Measurements from ENCODE around the gene SFTPA1. TPM values are rescaled to one million over a fixed set of nuclear protein-coding genes. Genes with fewer than 3 reads are reported as not detected.
"Not testable (repeated sequence)": the region's sequence is repeated elsewhere in the genome, so short reads cannot be mapped to it uniquely, and the experiment has no call there.

SFTPA1 gene
- total RNA-seq, 1 donor from 2014 or later: not detected

GRCh38 chr10:79628988-79629954 lies 18.5 kb downstream of the SFTPA1 start:
- Mint-ChIP-seq H3K27me3 (peaks cover 10% of the 10 kb centered on the region), H3K4me1 (no peaks in the 10 kb centered on the region), H3K9me3 (peaks cover 10% of the 10 kb centered on the region), H3K36me3 (ENCODE audit: low read depth) (no peaks in the 10 kb centered on the region), H3K27ac (no peak overlapping the region), H3K4me3 (no peak overlapping the region)
- POLR2A ChIA-PET: no interaction called here
- DNase-seq (no peak), ATAC-seq (ENCODE audit: low read depth) (no peak)
- TF ChIP-seq CTCF (IDR thresholded peaks at IDR 0.05): no peak
- intact Hi-C loops (cut with micrococcal nuclease): no loop called here
- CTCF ChIA-PET: no interaction called here

- peaks cover 10% of the 10 kb centered on the region for H3K27me3 Mint-ChIP-seq
- no peak for TF ChIP-seq CTCF (IDR thresholded peaks at IDR 0.05)
- DNase-seq (no peak), ATAC-seq (ENCODE audit: low read depth) (no peak)
- no peaks in the 10 kb centered on the region for H3K36me3 Mint-ChIP-seq (ENCODE audit: low read depth)
- peaks cover 7% of the 10 kb centered on the region for H3K9me3 Mint-ChIP-seq
- no peak overlapping the region for H3K27ac Mint-ChIP-seq
- CTCF ChIA-PET: no interaction called here
- intact Hi-C loops (cut with micrococcal nuclease): no loop called here
- H3K4me1 Mint-ChIP-seq: no peaks in the 10 kb centered on the region
- POLR2A ChIA-PET: no interaction called here
- no peak overlapping the region for H3K4me3 Mint-ChIP-seq
Observed at GRCh38 chr10:79629955-79630327, 19.2 kb downstream of the SFTPA1 start.

- CTCF ChIA-PET; H3K9me3 Mint-ChIP-seq; POLR2A ChIA-PET; H3K27ac Mint-ChIP-seq; intact Hi-C loops (cut with micrococcal nuclease); ATAC-seq (ENCODE audit: low read depth); H3K36me3 Mint-ChIP-seq (ENCODE audit: low read depth); DNase-seq; H3K4me1 Mint-ChIP-seq; H3K27me3 Mint-ChIP-seq; H3K4me3 Mint-ChIP-seq: not testable (repeated sequence)
Observed at GRCh38 chr10:79636654-79637199, 26.0 kb downstream of the SFTPA1 start.

GRCh38 chr10:79638318-79638717 lies 27.6 kb downstream of the SFTPA1 start:
- ATAC-seq (ENCODE audit: low read depth) (no peak), DNase-seq (no peak)
- H3K9me3 Mint-ChIP-seq: no peaks in the 10 kb centered on the region
- CTCF ChIA-PET: no interaction called here
- intact Hi-C loops (cut with micrococcal nuclease): no loop called here
- H3K27me3 Mint-ChIP-seq: no peaks in the 10 kb centered on the region
- POLR2A ChIA-PET: no interaction called here
- H3K4me3 Mint-ChIP-seq: no peak overlapping the region
- no peaks in the 10 kb centered on the region for H3K4me1 Mint-ChIP-seq
- no peak for TF ChIP-seq CTCF (IDR thresholded peaks at IDR 0.05)
- H3K36me3 Mint-ChIP-seq (ENCODE audit: low read depth): no peaks in the 10 kb centered on the region
- no peak overlapping the region for H3K27ac Mint-ChIP-seq

- H3K27ac Mint-ChIP-seq; H3K9me3 Mint-ChIP-seq; H3K4me1 Mint-ChIP-seq; H3K36me3 Mint-ChIP-seq (ENCODE audit: low read depth); DNase-seq; intact Hi-C loops (cut with micrococcal nuclease); H3K27me3 Mint-ChIP-seq; H3K4me3 Mint-ChIP-seq; ATAC-seq (ENCODE audit: low read depth); CTCF ChIA-PET; POLR2A ChIA-PET: not testable (repeated sequence)
Observed at GRCh38 chr10:79652695-79653094, 42.0 kb downstream of the SFTPA1 start.

GRCh38 chr10:79663287-79663686 lies 52.5 kb downstream of the SFTPA1 start:
- H3K9me3 Mint-ChIP-seq; POLR2A ChIA-PET; ATAC-seq (ENCODE audit: low read depth); CTCF ChIA-PET; H3K4me3 Mint-ChIP-seq; H3K36me3 Mint-ChIP-seq (ENCODE audit: low read depth); intact Hi-C loops (cut with micrococcal nuclease); H3K27ac Mint-ChIP-seq; H3K4me1 Mint-ChIP-seq; H3K27me3 Mint-ChIP-seq; DNase-seq: not testable (repeated sequence)

GRCh38 chr10:79664686-79665085 lies 53.9 kb downstream of the SFTPA1 start:
- ATAC-seq (ENCODE audit: low read depth); CTCF ChIA-PET; H3K4me1 Mint-ChIP-seq; H3K27me3 Mint-ChIP-seq; H3K36me3 Mint-ChIP-seq (ENCODE audit: low read depth); POLR2A ChIA-PET; H3K4me3 Mint-ChIP-seq; H3K27ac Mint-ChIP-seq; H3K9me3 Mint-ChIP-seq; intact Hi-C loops (cut with micrococcal nuclease); DNase-seq: not testable (repeated sequence)

Data from activated B cell treated with CpG ODN at 0.5 μM for 24 hours (primary cell).